ENCODE data around the gene PNMA6A. TPM values are rescaled to one million over a fixed set of nuclear protein-coding genes. Genes with fewer than 3 reads are reported as not detected.
"Not testable (repeated sequence)": the region's sequence is repeated elsewhere in the genome, so short reads cannot be mapped to it uniquely, and the experiment has no call there.

The PNMA6A gene
- total and polyA plus RNA-seq, 2 donors (not counting 1 experiment from before 2014, with no cell fraction given) = 0.85 to 3.3 TPM

DNA sequence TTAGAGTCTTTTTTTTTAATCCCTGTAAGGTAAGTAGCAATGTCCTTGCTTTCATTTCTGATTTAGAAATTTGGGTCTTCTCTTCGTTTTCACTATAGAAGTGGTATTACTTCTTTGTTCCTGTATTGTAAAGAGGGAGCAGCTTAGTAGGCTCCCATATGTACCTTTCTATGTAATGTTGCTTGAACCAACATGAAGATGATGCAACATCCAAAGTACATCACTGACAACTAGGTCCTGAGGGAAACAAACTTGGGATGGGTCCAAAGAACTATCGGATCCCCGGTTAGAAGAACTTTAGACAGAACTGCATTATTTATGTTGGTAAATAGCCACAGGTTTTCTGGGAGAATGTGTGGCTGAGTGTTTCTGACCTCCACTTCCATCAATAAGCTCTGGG lies 45.5 kb downstream of the PNMA6A start:
- not testable (repeated sequence) for H3K9me3 ChIP-seq (ENCODE audit: control insufficient read depth, insufficient read depth, low read depth, low read length); H4K20me1 ChIP-seq (ENCODE audit: control insufficient read depth, extremely low read depth, insufficient read depth, low read length); H2AFZ ChIP-seq (ENCODE audit: low read length); H3K27me3 ChIP-seq (ENCODE audit: control insufficient read depth, insufficient read depth, low read length); H3K4me3 ChIP-seq (replicated peaks in 1 of 4; ENCODE audit: control extremely low read depth in 1 of 4, insufficient read depth in 1 of 4, low read depth in 3 of 4, low read length in 4 of 4); H3K9ac ChIP-seq (ENCODE audit: insufficient read depth, low read length); H3K4me1 ChIP-seq (ENCODE audit: control insufficient read depth, extremely low read depth, insufficient read depth, low read length); H3K4me2 ChIP-seq (ENCODE audit: extremely low read depth, insufficient read depth, low read length); DNase-seq (ENCODE audit: low read depth in 2 of 2); H3K36me3 ChIP-seq (ENCODE audit: control insufficient read depth, insufficient read depth, low read length); H3K79me2 ChIP-seq (ENCODE audit: control insufficient read depth, insufficient read depth, low read length); H3K27ac ChIP-seq (ENCODE audit: insufficient read depth, low read length)

DNA sequence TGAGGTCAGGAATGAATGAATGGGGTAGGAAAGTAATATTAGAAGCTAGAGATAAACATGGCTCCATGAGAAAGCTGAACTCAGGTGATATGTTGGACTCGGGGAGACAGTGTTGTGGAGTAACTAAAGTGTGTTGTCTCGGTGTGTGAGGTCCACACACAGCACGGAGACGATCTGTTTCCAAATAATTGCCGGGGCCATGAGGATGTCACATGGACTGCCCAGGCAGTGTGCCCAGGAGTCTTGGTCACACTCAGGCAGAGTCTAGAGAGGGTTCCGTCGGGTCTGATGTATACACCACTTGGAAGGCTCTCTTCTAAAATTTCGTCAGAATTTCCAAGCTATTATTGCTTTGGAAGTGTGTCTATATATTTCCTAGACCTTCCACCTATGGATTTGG lies 48.0 kb downstream of the PNMA6A start:
- not testable (repeated sequence) for H2AFZ ChIP-seq (ENCODE audit: low read length); H3K4me2 ChIP-seq (ENCODE audit: extremely low read depth, insufficient read depth, low read length); H4K20me1 ChIP-seq (ENCODE audit: control insufficient read depth, extremely low read depth, insufficient read depth, low read length); H3K9me3 ChIP-seq (ENCODE audit: control insufficient read depth, insufficient read depth, low read depth, low read length); DNase-seq (ENCODE audit: low read depth in 2 of 2); H3K9ac ChIP-seq (ENCODE audit: insufficient read depth, low read length); H3K79me2 ChIP-seq (ENCODE audit: control insufficient read depth, insufficient read depth, low read length); H3K27ac ChIP-seq (ENCODE audit: insufficient read depth, low read length); H3K4me1 ChIP-seq (ENCODE audit: control insufficient read depth, extremely low read depth, insufficient read depth, low read length); H3K4me3 ChIP-seq (replicated peaks in 1 of 4; ENCODE audit: control extremely low read depth in 1 of 4, insufficient read depth in 1 of 4, low read depth in 3 of 4, low read length in 4 of 4); H3K27me3 ChIP-seq (ENCODE audit: control insufficient read depth, insufficient read depth, low read length); H3K36me3 ChIP-seq (ENCODE audit: control insufficient read depth, insufficient read depth, low read length)

DNA sequence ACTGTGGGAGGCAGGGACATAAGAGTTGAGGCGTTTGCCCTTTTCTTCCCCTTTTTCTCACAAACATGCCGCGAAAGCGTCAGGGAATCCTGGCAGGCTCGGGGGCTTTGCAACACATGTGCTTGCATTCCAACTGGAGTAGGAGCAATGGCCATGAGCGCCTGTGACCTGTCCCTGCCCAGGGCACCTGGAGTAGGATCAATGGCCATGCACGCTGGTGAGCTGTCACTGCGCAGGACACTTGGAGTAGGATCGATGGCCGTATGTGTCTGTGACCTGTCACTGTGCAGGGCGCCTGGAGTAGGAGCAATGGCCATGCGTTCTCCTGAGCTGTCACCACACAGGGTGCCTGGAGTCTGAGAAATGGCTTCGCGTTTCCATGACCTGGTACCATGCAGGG lies 51.2 kb downstream of the PNMA6A start:
- not testable (repeated sequence) for H3K36me3 ChIP-seq (ENCODE audit: control insufficient read depth, insufficient read depth, low read length); H3K27me3 ChIP-seq (ENCODE audit: control insufficient read depth, insufficient read depth, low read length); H3K79me2 ChIP-seq (ENCODE audit: control insufficient read depth, insufficient read depth, low read length); H3K4me2 ChIP-seq (ENCODE audit: extremely low read depth, insufficient read depth, low read length); H3K27ac ChIP-seq (ENCODE audit: insufficient read depth, low read length); H4K20me1 ChIP-seq (ENCODE audit: control insufficient read depth, extremely low read depth, insufficient read depth, low read length); H3K4me1 ChIP-seq (ENCODE audit: control insufficient read depth, extremely low read depth, insufficient read depth, low read length); H3K9me3 ChIP-seq (ENCODE audit: control insufficient read depth, insufficient read depth, low read depth, low read length); H3K9ac ChIP-seq (ENCODE audit: insufficient read depth, low read length); DNase-seq (ENCODE audit: low read depth in 2 of 2); H3K4me3 ChIP-seq (replicated peaks in 1 of 4; ENCODE audit: control extremely low read depth in 1 of 4, insufficient read depth in 1 of 4, low read depth in 3 of 4, low read length in 4 of 4); H2AFZ ChIP-seq (ENCODE audit: low read length)

Other genes starting within 250 kb of the PNMA6A start
- gene CETN2, start 241.7 kb upstream of the PNMA6A start, total RNA-seq = 30.6 and 40.8 TPM in 2 replicates
- 72.1 and 79.7 TPM in 2 replicates for gene CETN2, start 241.7 kb upstream of the PNMA6A start, polyA plus RNA-seq
- gene NSDHL, start 241.4 kb upstream of the PNMA6A start, total RNA-seq = 16.7 and 32.2 TPM in 2 replicates
- gene NSDHL, start 241.4 kb upstream of the PNMA6A start, polyA plus RNA-seq = 43.5 and 48.8 TPM in 2 replicates
- gene ZNF185, start 174.4 kb upstream of the PNMA6A start, total RNA-seq = 0.66 and 1.0 TPM in 2 replicates
- gene ZNF185, start 174.4 kb upstream of the PNMA6A start, polyA plus RNA-seq = 2.3 and 4.2 TPM in 2 replicates
- gene PNMA5, start 78.3 kb upstream of the PNMA6A start, total RNA-seq = not detected in 2 replicates
- gene PNMA5, start 78.3 kb upstream of the PNMA6A start, polyA plus RNA-seq = not detected in 2 replicates
- gene PNMA3, start 16.0 kb upstream of the PNMA6A start, total RNA-seq = 0.26 and 0.33 TPM in 2 replicates
- gene PNMA3, start 16.0 kb upstream of the PNMA6A start, polyA plus RNA-seq = 0.03 TPM in 1 of 2 replicates, not detected in the other
- gene MAGEA1, start 106.8 kb downstream of the PNMA6A start, total RNA-seq = not detected in 2 replicates
- not detected in 2 replicates for gene MAGEA1, start 106.8 kb downstream of the PNMA6A start, polyA plus RNA-seq
- not detected in 2 replicates for gene PNMA6F, start 249.3 kb downstream of the PNMA6A start, total RNA-seq
- not detected in 2 replicates for gene PNMA6F, start 249.3 kb downstream of the PNMA6A start, polyA plus RNA-seq

Data from fibroblast of lung (primary cell).